Right renal pelvis (tissue), 4 donors: ENCODE results near the gene MRPL48. TPM values are rescaled to one million over a fixed set of nuclear protein-coding genes. Genes with fewer than 3 reads are reported as not detected.
"Not testable (repeated sequence)": the region's sequence is repeated elsewhere in the genome, so short reads cannot be mapped to it uniquely, and the experiment has no call there.

Experiments
- DNase-seq, 4 donors: peaks; one replicate each; pipeline ENCODE4 v3.0.0-alpha.2; 2013; ENCODE audit warnings: low read depth in 4 of 4, low spot score in 3 of 4, missing footprints in 1 of 4
- polyA plus RNA-seq, 4 donors: library from polyadenylated mRNA; unstranded; fragments of 120-200 nt; gene quantifications; one replicate each; pipeline ENCODE4 v1.2.1, GENCODE V29; 2013; ENCODE audit not compliant: insufficient read length in 4 of 4

MRPL48 gene
- polyA plus RNA-seq, 4 donors, result 63.7 to 71.8 (median 67.6) TPM

DNA sequence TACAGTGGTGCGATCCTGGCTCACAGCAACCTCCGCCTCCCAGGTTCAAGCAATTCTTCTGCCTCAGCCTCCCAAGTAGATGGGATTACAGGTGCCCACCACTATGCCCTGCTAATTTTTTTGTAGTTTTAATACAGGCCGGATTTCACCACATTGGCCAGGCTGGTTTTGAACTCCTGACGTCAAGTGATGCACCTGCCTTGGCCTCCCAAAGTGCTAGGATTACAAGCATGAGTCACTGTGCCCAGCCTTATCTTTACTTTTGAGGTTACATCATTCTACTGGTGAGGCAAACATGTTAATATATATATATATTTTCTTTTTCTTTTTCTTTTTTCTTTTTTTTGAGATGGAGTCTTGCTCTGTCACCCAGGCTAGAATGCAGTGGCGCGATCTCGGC is 16.9 kb upstream of the MRPL48 start:
- not testable (repeated sequence) for DNase-seq

DNA sequence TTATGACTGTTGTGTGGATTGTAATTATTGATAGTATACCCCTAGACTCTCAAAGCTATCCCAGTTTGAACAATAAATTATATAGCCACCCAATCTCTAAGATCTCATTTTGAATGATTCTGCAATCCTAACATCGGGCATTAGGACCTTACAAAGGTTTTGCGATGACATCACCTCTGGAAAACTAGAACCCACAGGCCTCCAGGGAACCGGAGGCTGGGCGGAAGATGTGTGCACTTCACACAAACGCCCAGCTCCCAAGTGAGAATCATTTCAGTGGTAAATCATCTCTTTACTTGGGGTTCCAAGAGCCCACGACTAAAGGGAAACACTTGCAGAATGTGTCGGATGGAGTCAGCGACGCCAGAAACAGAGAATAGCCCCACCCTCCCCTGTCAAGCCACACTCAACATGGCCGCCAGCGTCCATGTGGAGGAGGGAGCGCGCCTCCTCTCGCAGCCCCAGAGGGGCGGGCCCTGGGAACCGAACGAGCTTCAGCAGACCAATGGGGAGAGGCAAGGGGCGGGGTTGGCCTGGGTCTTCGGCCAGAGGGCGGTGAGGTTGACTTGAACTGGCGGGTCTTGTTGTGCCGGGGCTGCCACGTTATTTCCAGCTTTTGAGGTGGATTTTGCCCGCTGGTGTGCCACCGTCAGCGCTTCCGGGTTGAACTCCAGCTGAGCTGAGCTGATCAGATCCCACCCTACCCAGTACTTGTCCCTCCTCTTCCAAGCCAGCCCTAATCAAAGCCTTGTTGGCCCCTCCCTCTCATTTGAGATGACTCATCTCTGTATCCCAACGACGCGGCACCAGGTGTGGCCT is 8.4 kb upstream of the MRPL48 start:
- peak; percentile 94 to 97 (median 96) for DNase-seq

DNA sequence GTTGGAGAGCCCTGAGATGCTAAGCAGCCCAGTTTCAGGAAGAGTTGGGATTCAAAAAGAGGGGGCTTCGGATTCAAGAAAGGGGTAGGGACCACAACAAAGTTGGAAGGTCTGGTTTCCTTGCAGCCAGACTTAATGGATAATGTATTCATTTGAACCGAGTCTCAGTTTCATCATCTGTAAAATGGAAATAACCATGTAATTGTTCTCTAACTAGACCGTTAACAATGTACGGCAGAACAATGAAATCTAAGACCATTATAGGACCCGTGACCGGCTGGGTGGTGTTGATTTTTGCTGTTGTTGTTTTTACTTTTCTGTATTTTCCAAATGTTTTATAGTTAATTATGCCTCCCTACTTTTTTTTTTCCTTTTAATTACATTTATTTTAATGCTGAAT is 6.4 kb upstream of the MRPL48 start:
- DNase-seq, result no peak

DNA sequence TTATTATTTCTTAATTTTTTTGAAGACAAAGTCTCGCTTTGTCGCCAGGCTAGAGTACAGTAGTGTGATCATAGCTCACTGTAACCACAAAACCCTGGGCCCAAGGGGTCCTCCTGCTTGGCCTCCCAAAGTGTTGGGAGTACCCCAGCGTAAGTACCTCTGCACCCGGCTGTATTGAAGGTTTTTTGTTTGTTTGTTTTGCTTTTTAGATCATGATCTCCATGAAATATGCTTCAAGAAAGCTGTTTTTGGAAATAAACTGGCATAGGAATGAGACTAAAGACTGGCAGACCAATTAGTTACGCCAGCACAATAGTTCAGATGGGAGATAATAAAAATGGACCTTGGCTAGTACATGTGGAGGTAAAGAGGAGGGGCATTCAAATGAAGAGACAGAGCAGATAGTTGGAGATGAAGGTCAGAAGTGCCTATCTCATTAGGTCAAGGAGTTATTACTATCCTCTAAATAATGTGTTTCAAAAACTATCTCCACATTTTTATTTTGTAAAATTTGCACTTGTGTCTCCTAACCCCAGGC is 4.1 kb upstream of the MRPL48 start:
- DNase-seq, result no peak

DNA sequence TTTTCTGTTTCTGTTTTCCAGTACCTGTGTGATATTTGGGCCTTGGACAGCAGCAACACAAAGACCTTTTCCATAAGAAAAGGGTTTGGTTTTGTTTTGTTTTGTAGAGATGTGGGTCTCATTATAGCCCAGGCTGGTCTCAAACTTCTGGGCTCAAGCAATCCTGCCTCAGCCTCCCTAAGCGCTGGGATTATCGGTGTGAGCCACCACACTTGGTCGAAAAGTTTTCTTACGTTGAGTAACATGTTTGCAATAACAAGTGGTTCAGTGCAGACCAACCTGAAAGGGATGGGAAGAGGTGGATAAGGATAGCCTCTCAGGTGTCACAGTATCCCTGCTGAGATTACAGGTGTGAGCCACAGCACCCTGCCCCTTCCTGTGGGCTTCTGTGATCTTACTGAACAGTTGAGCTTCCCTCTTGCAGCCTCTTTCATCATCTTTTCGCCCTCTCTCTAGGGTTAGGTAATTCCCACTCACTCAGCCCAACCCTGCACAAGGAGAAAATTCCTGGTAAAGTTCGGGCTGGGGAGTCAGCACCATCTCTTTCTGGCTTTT is 3.5 kb upstream of the MRPL48 start:
- DNase-seq, result no peak

DNA sequence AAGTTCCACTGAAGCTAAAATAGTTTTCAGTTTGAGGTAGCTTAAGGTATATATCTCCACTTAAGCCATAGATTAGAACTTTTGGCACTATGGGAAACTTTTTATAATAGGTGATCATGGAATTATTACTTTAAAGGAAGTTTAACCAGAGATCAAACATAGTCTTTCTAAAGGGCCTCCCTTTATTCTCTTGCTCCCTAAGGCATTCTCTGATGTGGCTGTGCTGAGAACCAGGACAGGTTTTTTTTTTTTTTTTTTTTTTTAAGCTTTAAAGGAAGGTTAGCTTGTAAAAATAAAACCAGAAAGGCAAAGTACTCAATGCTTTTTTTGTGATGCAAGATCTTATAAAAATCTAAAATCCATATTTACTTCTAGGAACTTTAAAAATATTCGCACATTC is 2.9 kb upstream of the MRPL48 start:
- no peak for DNase-seq

DNA sequence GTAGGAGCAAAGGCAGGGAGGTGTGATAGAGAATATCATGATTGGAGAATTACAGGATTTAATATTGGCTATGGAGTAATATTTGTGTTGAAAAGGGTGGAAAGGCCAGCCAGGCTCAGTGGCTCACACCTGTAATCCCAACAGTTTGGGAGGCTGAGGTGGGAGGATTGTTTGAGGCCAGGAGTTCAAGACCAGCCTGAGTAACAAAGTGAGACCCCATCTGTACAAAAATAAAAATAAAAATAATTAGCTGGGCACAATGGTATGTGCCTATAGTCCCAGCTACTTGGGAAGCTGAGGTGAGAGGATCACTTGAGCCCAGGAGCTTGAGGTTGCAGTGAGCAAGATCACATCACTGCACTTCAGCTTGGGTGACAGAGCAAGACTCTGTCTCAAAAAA is 2.2 kb upstream of the MRPL48 start:
- DNase-seq, result not testable (repeated sequence)

DNA sequence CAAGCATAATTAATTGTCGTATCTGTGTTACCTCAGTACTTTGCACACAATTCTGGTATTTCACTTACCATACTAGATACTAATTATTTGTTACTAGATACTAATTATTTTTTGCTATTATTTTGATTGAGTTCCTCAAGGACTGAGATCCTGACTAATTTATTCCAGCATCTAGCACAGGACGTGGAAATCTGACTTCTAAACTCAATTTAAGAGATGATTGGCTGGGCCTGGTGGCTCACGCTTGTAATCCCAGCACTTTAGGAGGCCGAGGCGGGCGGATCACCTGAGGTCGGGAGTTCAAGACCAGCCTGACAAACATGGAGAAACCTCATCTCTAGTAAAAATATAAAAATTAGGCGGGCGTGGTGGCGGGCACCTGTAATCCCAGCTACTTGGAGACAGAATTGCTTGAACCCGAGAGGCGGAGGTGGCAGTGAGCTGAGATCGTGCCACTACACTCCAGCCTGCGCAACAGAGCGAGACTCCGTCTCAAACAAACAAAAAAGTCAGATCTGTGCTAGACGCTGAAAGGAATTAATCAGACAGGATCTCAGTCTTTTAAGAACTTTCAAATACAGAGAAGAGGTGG is 527 bp upstream of the MRPL48 start:
- DNase-seq, result no peak

DNA sequence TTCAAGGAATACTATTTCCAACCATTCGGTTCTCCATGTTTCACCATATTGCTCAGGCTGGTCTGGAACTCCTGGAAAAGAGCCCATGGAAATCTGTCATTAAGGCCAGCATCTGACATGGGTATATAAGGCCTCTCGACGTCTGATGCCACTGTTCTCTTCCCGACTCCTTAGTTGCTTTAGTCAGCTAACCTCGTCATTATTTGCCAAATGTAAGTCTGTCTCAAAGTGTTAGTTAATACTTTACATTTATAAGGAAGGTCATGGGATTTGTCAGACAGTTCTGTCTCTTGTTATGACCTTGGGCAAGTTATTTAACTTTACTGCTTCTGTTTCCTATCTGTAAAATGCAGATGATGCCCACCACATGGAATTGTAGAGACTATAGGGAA is 1.6 kb downstream of the MRPL48 start:
- DNase-seq, result no peak

DNA sequence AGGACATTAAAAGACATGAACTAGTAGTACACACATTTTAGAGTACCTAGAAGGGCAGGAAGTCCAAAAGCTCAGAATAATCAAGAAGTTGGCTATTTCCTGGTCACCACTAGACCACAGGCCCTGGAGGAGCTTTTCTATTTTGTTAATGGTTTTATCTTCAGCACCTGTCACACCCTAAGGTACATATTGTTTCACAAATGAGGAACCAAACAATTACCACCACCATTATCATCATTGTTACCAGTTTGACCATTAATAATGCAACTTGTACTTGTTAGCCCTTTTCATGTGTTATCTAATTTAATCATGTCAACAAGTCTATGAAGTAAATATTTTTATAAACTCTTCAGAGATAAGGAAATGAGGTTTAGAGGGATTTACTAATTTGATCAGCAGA is 4.9 kb downstream of the MRPL48 start:
- DNase-seq, result no peak

DNA sequence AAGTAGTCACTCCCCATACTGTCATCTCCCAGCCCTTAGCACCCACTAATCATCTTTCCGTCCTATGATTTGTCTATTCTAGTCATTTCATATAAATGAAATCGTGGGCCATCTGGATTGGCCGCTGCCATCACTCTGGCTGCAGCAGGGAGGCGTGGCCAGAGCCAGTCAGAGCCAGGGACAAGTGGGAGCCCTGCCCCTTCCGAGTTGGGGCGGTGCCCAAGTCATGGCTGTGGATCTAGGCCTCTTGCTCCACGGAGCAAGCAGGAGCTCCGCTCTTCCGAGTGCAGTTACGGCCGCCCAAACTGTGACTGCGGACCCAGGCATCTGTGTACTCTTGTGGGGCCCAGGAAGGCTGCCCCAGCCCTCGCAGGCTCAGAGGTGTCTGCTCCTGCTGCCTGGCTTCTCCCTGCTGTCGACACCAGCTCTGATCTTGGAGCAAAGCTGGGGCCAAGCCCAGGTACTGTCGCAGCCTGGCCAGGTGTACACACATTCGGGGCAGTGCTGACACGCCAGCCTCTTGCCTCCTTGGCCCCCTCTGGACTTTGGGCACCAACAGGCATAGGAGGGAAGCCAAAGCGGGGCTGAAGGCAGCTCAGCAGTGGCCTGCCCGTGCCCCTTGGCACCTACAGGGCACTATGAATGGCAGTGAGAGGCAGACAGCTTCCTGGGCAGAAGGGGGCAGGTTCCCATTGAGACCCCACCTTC is 8.4 kb downstream of the MRPL48 start:
- no peak for DNase-seq

DNA sequence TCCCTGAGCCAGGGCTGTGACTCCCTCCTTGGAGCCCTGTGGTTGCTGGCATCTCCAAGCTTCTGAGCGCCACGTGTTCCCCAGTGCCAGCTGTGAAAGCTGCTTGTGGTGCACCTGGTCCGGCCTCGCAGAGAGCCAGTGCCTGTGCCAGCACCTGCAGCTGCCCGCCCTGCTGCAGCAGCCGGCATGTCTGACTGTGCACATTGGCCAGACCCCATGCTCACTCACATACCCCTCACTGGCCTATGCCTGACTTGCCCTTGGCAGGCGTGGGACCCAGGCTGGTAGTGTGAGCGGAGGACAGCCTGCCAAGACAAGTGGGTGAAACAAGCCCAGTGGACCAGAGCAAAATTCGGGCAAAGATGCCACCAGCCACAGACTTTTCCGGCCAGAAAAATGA is 9.8 kb downstream of the MRPL48 start:
- DNase-seq, result no peak

DNA sequence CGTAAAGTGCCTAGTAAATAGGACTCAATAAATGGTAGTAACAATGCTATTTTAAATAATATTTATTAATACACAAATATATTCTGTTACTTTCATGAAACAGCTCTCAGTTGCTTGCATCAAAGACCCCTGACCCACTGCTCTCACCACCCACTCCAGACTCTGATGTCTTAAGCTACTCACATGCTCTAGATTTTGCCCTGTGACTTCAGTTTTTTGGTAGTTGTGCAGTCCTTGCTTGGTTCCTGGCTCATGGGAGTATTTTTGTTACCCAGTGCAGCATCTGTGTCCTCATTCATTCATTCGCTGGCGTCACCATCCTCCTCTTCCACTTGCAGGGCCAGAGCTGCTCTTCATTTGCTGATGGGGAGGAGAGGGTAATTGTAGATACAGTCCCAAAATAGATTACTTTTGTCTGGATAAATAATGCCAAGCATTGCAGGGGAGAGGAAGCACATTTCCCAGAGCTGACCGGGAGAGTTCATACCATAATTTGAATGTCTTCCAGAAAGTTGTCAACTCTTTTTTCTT is 12.7 kb downstream of the MRPL48 start:
- no peak for DNase-seq

DNA sequence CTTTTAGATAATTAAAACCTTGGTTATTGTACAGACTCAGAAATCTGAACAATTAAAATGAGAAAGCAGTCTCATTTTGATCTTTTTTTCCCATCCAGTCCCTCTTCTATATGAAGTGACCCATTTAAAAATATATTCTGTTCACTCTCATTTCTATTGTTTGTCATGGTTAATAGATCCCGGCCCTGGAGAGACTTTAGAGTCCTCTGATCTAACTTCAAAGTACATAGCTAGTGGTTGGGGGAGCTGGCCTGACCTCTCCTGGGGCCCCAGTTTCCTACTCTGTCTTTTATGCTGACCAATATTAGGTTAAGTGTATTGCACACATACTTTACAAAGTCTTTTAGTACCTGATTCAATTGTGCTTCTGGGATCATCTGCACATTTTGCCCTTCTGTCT is 13.5 kb downstream of the MRPL48 start:
- no peak for DNase-seq

DNA sequence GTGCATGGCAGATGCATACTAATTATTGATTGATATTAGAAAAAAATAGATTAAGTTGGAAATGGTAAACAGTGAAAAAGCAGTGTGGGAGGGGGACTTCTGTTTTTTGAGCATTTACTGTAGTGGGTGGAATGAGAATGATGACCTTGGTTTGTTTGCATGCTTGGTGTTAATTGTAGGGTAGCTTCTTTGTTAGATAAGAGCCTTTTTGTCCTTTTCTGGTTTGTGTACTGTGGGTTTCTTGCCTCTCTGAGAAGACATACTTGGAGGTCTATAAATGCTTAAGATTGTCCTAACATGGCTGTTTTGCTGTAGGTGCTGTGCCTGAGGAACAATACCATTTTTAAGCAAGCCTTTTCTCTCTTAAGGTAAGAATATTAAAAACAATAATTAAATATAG is 17.0 kb downstream of the MRPL48 start:
- DNase-seq, result no peak

DNA sequence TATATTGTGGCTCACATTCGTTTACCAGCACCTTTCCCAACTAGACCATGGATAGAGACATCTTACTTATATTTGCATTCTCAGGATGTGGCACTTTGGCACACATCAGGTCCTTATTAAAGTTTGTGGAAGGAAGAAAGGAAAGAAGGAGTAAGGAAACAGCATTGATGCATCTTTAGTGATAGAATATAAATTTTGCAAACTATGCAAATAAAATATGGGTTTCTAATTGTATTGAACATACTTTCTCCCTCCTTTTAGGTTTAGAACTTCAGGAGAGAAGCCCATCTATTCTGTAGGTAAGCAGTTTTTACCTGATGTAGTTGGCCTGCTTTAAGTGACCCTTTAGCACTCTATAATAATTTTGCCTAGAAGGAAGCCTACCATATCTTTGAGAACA is 20.4 kb downstream of the MRPL48 start:
- DNase-seq, result no peak

DNA sequence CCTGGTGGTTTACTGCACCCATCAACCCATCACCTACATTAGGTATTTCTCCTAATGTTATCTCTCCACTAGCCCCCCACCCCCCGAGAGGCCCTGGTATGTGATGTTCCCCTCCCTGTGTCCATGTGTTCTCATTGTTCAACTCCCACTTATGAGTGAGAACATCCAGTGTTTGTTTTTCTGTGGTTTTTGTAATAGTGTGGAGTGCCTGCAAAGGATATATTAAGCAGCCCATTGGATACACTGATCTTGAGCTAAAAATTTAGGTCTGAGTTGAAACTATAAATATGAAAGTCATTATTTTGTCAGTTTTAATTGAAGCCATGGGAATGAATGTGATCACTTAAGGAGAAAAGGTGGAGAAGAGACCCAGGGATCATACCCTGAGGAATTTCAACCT is 23.0 kb downstream of the MRPL48 start:
- DNase-seq, result no peak

DNA sequence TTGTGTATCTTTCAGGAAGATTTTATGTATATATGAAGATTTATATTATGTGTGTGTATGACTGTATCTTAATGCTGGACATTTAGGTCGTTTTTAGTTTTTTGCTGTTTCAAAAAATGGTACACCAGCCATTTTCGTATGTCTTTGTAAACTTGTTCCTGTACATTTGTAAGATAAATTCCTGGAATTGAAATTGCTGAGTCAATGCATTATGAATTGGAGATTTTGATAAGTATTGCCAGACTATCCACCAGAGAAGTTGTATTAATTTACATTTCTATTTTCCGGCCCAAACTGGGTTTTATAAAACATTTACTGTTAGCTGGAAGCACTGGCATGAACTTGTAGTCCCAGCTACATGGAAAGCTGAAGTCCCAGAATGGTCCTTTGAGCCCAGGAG is 24.6 kb downstream of the MRPL48 start:
- DNase-seq, result no peak

DNA sequence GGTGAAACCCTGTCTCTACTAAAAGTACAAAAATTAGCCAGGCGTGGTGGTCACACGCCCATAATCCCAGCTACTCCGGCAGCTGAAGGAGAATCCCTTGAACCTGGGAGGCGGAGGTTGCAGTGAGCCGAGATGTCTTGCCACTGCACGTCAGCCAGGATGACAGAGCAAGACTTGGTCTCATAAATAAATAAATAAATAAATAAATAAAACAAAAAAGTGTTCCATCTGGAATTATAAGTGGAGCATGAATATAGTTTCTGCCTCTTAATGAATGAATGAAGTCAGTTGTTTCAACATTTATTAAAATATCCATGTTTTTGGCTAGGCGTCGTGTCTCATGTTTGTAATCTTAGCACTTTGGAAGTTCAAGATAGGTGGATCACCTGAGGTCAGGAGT is 27.1 kb downstream of the MRPL48 start:
- DNase-seq, result no peak

DNA sequence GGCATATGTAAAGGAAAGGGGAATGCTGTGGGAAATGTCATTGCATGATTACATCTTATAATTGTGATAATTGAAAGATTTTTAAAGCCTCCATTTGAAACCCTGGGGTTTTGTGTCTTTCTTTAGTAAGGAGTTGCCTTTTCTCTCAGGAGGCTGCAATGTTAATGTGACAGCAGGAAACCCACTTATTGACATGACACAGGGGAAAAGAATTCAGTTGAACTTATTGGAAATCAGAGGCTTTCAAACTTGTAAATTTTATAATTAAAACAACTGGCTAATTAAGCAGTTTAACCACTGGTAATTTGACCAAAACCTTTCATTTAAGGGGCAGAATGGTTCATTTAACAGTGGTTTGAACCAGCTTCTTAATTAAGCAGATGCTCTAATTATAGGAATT is 31.2 kb downstream of the MRPL48 start:
- DNase-seq, result no peak

DNA sequence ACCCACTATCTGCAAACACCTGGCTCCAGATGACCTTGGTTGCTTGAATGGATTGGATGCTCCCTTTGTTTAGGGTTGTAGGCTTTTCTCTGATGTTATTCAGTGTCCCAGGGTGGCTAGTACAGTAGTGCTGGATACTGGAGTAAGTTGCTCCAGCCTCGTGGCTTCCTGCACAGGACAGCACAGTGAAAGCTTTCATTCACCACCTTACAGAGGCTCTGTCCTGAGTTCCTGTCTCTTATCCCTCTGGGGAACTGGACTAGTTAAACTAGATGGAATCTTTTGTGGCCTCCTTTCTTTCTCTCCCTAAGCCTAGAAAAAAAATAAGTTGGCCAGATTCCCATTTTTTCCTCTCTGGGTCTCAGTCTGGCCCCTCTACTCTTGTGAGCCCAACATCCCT is 42.6 kb downstream of the MRPL48 start:
- no peak for DNase-seq
